GM12865 (cell line): ENCODE measurements around the gene NPHP3.

Experiments
- DNase-seq: peaks from one replicate; pipeline ENCODE4 v3.0.0; 2010; ENCODE audit warnings: low read depth
- H3K4me3 ChIP-seq: 2 replicates; pipeline ENCODE4 v1.5.1; 2011; ENCODE audit warnings: mild to moderate bottlenecking, low read depth, low read length, control low read depth
- TF ChIP-seq, protein P1 (sequence below): IDR thresholded peaks from 2 replicates; pipeline ENCODE4 v1.5.1; 2011; ENCODE audit warnings: low read length, control low read depth, low read depth, inconsistent platforms; ENCODE audit not compliant: insufficient read depth; ENCODE audit errors: missing control alignments

The NPHP3 gene

DNA sequence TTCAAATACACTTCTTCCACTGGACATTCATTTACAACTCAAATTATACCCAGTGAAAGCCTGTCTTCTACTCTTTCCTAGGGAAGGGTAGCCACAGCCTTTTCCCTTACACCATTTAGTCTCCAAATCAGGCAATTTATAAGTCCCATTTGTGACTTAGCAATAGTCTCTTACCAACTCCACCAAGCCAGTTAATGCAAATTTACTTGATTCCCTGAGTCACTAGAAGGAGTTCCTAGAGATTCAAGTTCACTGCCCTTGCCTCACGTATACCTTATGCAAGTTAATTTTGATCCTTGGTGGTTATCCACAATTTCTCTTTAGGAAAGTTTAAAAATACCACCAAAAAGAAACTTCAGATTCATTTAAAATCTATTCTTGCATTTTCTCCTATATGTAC lies 16.1 kb upstream of the NPHP3 start:
- TF ChIP-seq, protein P1, sequence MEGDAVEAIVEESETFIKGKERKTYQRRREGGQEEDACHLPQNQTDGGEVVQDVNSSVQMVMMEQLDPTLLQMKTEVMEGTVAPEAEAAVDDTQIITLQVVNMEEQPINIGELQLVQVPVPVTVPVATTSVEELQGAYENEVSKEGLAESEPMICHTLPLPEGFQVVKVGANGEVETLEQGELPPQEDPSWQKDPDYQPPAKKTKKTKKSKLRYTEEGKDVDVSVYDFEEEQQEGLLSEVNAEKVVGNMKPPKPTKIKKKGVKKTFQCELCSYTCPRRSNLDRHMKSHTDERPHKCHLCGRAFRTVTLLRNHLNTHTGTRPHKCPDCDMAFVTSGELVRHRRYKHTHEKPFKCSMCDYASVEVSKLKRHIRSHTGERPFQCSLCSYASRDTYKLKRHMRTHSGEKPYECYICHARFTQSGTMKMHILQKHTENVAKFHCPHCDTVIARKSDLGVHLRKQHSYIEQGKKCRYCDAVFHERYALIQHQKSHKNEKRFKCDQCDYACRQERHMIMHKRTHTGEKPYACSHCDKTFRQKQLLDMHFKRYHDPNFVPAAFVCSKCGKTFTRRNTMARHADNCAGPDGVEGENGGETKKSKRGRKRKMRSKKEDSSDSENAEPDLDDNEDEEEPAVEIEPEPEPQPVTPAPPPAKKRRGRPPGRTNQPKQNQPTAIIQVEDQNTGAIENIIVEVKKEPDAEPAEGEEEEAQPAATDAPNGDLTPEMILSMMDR = no peak
- no peak for DNase-seq
- no peak overlapping the region for H3K4me3 ChIP-seq

DNA sequence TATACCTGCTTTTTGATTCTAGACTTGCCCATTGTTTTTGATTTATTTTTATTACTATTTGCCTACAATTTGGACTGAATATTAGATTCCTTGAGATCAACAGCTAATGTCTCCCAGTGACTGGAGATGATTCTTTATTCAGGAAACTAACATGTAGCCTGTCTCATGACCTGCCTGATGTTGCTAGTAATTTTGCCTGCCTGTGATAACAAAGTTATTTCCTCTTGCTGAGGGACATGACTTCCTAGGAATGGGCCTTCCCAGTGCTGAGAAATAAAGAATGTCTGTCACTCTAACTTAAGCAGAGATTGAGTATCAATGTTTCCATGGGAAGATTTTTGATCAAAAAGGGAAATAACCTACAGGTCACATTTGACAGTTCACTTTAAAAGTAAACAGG lies 13.4 kb upstream of the NPHP3 start:
- no peak for DNase-seq
- TF ChIP-seq, protein P1 = no peak
- no peak overlapping the region for H3K4me3 ChIP-seq

DNA sequence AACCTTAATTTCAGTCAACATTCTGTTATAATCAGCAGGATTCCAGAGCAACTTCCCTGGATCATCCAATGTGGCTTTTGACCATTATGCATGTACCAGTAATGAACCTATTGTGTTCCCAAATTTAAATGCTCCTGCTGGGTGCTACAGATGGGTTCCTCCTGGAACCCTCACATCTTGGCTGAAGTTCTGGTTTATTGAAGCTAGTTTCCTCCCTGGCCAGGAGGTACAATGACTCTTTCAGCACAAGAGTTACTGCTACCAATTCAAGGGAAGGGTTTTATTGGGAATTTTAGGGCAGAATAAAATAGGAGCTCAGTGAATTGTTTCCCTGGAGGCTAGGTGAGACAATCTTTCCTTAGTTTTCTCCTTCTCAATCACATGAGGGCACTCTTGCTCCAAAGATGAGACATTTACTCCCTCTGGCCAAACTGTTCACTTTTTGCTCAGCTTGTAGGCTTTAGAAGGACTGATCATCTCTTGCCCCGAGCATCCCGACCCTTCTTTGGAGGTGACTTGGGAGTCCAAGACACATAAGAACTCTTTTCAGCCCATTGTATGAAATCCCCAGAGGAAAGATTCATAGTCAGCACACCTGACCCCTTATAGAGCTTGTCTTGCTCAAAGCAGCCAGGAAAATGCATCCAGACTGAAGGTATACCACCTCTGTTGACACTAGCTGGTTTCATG lies 8.8 kb upstream of the NPHP3 start:
- H3K4me3 ChIP-seq = no peak overlapping the region
- TF ChIP-seq, protein P1 = peak; percentile 43
- peak; percentile 42 for DNase-seq

DNA sequence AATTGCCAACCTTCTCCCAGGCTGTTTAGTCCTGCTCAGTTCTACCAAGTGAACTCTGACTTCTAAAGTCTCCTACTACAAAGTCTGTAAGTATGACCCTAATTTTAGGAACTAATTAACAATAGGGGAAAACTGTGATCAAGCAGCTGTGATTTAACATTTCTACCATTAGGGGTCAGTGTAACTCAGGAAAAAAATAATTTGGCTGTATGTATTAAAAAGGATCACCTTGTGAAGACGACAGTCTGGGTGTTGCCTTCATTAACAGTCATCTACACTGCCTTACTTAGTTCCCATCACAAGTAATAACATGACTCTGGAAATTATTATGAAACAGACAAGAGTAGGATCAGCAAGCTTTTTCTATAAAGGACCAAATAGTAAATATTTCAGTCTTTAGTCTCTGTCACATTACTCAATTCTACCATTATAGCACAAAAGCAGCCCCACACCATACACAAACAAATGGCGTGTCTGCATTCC lies 4.2 kb upstream of the NPHP3 start:
- DNase-seq = peak; percentile 50
- TF ChIP-seq, protein P1 = peak; percentile 57

DNA sequence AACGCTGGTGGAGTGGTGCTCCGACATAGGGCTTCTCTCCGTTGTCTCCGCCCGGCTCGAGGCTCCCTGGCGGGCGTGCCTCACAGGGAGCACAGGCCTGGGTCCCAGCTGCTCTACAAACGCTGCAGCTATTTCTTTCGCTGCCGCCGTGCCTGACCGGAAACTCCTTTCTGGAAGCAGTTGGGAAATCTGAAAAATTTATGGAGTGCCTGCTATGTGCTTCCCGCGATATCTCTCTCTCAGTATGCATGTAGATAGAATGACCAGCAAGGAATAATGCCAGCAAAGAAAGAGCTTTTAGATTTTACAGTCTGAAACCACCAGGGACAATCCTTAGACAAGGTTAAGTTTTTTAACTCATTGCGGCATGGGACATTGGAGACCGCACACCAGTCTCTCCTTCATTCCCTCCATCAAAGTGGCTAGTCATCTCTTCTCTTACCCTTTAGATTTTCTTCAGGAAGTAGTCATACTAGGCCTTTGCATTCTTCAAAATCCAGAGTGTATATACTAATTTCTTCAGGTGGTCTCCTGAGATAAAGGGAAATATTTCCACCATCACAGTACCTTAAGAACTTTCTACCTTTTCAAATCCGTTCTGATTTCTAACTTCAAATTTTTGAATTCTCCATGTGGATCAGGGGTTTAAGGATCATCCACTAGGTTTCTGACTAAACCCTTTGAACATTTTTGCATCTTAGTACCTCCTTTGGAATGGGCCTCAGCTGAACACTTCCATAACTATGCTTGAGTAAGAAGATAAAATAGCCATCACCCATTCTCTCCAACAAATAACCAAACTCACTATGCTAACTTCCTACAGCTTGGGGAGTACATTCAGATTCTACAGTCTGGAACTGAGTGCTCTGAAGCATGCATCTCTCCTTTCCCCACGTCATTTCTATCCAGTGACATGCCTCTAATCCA lies 1.1 kb upstream of the NPHP3 start:
- H3K4me3 ChIP-seq = peak overlapping the region; percentile 83
- peak; percentile 5 for DNase-seq
- TF ChIP-seq, protein P1 = no peak

More for the DNA sequence above, 4.2 kb upstream of the NPHP3 start:
- H3K4me3 ChIP-seq = no peak overlapping the region

DNA sequence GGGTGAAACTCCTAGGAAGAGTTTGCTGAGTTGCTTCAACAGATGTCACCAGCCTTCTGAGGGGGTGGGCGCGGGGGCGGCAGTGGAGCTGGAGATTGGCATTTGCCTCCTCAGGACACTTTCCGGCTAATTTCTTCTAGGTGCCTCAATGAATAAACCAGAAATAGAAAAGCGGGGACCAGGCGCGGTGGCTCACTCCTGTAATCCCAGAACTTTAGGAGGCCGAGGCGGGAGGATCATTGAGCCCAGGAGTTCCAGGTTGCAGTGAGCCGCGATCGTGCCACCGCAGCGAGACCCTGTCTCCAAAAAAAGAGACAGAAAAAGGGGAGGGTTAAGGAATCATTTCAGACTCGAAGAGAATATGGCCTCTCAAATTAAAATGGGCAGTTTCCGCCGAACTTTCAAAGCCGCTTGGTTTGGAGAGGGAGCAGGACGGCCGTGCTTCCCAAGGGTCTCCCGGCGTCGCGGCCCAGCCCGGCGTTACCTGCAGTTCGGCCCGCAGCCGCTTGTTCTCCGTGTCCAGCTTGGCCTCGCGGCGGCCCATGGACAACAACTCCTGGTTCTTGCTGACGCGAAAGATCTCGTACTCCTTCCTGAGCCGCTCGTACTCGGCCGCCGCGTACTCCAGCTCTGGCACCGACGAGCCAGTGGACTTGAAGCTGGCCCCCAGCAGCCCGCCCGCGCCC lies 587 bp downstream of the NPHP3 start:
- TF ChIP-seq, protein P1 = no peak
- peak; percentile 62 for DNase-seq
- peak overlapping the region; percentile 78 for H3K4me3 ChIP-seq
